Right cardiac atrium (tissue), 5 donors: Measurements from ENCODE around the gene CYP4F8. TPM values are rescaled to one million over a fixed set of nuclear protein-coding genes. Genes with fewer than 3 reads are reported as not detected.

ENCODE experiments used
- ATAC-seq, 2 donors: fragments of 200-7000 bp; cut with Tn5 transposase; one replicate each; pipeline versions ENCODE4 v1.8.0 to v1.9.1; 2020; ENCODE audit warnings: moderate library complexity in 2 of 2, mild to moderate bottlenecking in 1 of 2
- DNase-seq, 3 donors: peaks; one replicate each; pipeline ENCODE4 v3.0.0-alpha.2; 2020
- H3K27ac ChIP-seq: one replicate; pipeline ENCODE4 v1.5.1; 2013; ENCODE audit warnings: mild to moderate bottlenecking, low read length, control low read depth, moderate library complexity
- H3K27me3 ChIP-seq: one replicate; pipeline ENCODE4 v1.6.1; 2013; ENCODE audit not compliant: control insufficient read depth, insufficient read depth
- H3K4me1 ChIP-seq: one replicate; pipeline ENCODE4 v1.6.1; 2013; ENCODE audit warnings: low read length; ENCODE audit not compliant: control insufficient read depth, insufficient read depth
- H3K4me3 ChIP-seq: one replicate; pipeline ENCODE4 v1.5.1; 2013; ENCODE audit warnings: low read length, control low read depth
- H3K9me3 ChIP-seq: one replicate; pipeline ENCODE4 v1.6.1; 2013; ENCODE audit warnings: low read length; ENCODE audit not compliant: control insufficient read depth
- WGBS: extraction: QIAGEN DNeasy Blood & Tissue Kit; methylation state at CpG from one replicate; pipeline ENCODE4 v1.1.7; 2013; 5-methylcytosine and 5-hydroxymethylcytosine counted together
- intact Hi-C, 4 donors: fragments of 100-400 bp; cut with DNase I; formaldehyde crosslinking; loops; one replicate each; pipeline versions ENCODE4 v1.11.0 to v1.14.0; 2022 to 2023
- polyA plus RNA-seq: library from polyadenylated mRNA; stranded (reverse); fragments of 200-250 nt; gene quantifications from one replicate; pipeline ENCODE4 v1.2.3, GENCODE V29; 2013
- total RNA-seq, 4 donors: library from RNA; stranded (reverse); fragmentation: NEBNext Ultra II Directional; extraction: Animal tissue kit (Norgen Biotek cat#: 25700); gene quantifications; one replicate each; pipeline ENCODE4 v1.2.1, GENCODE V29; 2021
- donor health status: healthy with polysubstance abuse.
- donor health status: DM: no; HTN: yes; CAD: no.
- donor health status: DM: no; HTN: no; CAD: no.
- donor health status: DM: no; HTN: yes; CAD: no; lungs with severe emphysema.
- donor health status: DM: yes; HTN: yes; CAD: no.

The CYP4F8 gene
- total and polyA plus RNA-seq, 5 donors: not detected

DNA sequence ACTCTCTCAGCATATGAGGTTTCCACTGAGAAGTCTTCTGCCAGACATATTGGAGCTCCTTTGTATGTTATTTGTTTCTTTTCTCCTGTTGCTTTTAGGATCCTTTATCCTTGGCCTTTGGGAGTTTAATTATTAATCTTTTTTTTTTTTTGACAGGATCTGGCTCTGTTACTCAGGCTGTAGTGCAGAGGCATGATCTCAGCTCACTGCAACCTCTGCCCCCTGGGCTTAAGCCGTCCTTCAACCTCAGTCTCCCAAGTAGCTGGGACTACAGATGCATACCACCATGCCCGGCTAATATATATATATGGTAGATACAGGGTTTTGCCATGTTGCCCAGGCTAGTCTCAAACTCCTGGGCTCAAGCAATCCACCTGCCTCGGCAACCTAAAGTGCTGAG, 19.1 kb downstream of the CYP4F8 start:
- Histone ChIP-seq H3K4me1 (no peaks in the 10 kb centered on the region), H3K27me3 (no peaks in the 10 kb centered on the region), H3K4me3 (no peak overlapping the region), H3K27ac (no peak overlapping the region), H3K9me3 (no peaks in the 10 kb centered on the region)
- ATAC-seq (no peak), DNase-seq (no peak)
- 65% methylated on average over 3 of the region's 3 CpGs for WGBS
- intact Hi-C loops: loop anchor here in 1 of 4 donors (10.0 kb wide), 1 partner anchor 181 kb away; the partner anchor contains the start of gene OR10H1

DNA sequence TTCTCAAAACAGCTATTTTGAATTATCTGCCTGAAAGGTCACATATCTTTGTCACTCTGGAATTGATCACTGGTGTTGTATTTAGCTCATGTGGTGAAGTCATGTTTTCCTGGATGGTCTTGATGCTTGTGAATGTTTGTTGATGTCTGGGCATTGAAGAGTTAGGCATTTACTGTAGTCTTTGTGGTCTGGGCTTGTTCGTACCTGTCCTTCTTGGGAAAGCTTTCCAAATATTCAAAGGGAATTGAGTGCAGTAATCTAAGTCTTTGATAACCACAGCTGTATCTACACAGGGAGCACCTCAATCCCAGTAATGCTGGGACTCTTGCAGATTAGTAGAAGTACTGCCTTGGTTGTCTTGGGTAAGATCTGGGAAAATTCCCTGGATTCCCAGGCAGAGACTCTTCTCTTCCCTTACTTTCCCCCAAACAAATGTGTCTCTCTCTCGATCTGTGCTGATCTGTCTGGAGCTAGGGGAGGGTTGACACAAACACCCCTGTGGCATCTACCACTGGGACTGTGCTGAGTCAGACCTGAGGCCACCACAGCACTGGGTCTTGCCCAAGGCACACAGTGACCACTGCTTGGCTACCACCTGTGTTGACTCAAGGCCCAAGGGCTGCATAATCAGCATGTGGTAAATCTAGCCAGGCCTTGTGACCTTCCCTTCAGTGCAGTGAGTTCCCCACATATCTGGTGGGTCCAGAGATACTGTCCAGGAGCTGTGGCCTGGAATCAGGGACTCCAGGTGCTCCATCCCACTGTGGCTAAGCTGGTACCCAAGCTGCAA, 20.2 kb downstream of the CYP4F8 start:
- no peak for ATAC-seq
- no peaks in the 10 kb centered on the region for H3K9me3 ChIP-seq
- H3K27ac ChIP-seq: no peak overlapping the region
- no peaks in the 10 kb centered on the region for H3K4me1 ChIP-seq
- H3K27me3 ChIP-seq: no peaks in the 10 kb centered on the region
- WGBS: 62% methylated on average over 2 of the region's 2 CpGs
- H3K4me3 ChIP-seq: no peak overlapping the region
- no peak for DNase-seq
- intact Hi-C loops: loop anchor here in 1 of 4 donors (10.0 kb wide), 1 partner anchor 180 kb away; the partner anchor contains the start of gene OR10H1

DNA sequence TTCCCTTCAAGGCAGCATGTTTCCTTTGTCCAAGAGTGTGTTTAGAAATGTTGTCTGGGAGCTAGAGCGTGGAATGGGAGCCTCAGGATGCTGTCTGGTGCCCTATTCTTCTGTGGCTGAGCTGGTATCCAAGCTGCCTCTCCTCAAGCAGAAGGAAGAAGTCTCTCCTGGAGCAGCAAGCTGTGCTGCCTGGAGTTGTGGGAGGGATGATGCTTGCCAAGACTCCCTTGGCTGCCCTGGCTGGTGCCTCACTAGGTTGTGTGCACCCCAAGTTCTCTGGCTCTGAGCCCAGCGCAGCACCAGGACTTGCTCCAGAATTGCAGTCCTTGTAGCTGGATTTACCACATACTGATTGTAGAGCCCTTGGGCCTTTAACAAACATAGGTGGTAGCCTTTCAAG, 21.0 kb downstream of the CYP4F8 start:
- ATAC-seq (no peak), DNase-seq (no peak)
- Histone ChIP-seq H3K4me1 (no peaks in the 10 kb centered on the region), H3K4me3 (no peak overlapping the region), H3K27me3 (no peaks in the 10 kb centered on the region), H3K9me3 (no peaks in the 10 kb centered on the region), H3K27ac (no peak overlapping the region)
- 83% methylated on average over 2 of the region's 2 CpGs for WGBS
- intact Hi-C loops: loop anchor here in 1 of 4 donors (10.0 kb wide), 1 partner anchor 179 kb away; the partner anchor contains the start of gene OR10H1

DNA sequence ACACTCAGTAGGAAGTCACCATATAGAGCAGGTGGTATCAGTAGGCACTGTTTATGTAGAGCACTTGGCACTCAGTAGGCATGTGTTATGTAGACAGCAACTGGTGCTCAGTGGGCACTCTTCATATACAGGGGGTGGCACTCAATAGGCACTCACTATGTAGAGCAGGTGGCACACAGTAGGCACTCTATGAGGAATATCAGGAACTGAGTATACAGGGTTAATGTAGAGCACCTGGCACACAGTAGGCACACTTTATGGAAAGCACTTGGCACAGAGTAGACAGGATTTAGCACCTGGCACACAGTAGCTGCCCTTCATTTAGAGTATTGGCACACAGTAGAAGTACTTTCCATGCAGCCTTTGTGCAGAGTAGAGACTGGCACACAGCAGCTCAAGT, 24.6 kb downstream of the CYP4F8 start:
- no peaks in the 10 kb centered on the region for H3K4me1 ChIP-seq
- intact Hi-C loops: loop anchor here in 1 of 4 donors (10.0 kb wide), 1 partner anchor 175 kb away; the partner anchor contains the start of gene OR10H1
- no peak overlapping the region for H3K27ac ChIP-seq
- H3K4me3 ChIP-seq: no peak overlapping the region
- no peaks in the 10 kb centered on the region for H3K27me3 ChIP-seq
- H3K9me3 ChIP-seq: no peaks in the 10 kb centered on the region
- no peak for ATAC-seq
- DNase-seq: no peak

DNA sequence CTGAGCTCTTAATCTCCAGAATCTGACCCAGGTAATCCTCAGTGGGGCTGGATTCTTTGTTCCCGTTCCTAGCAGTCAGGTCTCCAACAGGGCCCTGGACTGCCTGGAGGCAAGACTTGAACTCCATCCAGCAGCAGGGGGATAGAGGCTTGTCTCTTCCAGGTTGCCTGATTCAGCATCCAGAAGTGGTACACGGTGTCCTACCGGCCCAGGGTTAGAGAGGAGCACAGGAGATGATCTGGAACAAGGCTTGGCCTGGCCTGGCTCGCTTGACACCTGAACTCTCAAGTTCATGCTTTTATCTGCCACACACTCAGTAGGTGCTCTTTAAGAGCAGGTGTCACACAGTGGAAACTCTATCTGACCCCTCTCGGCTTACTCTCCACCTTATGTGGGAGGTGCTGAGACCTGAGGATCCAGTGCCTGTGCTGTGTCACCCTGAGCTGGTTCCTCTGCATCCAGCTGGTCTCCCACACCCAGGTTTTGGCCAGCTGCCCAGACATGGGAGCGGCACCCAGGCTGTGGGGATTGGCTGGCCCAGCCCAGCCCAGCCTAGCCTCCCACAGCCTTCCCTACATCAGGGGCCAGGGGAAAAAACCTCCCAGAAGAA, 25.4 kb downstream of the CYP4F8 start, which contains the start of gene CYP4F3:
Gene CYP4F3 (plus strand): TSS at position 604 of the 610 bp plus-strand sequence. CDS start 519 bp downstream, outside the sequence.
- no peak within 1 kb of the TSS for H3K4me3 ChIP-seq
- DNase-seq: peak; percentile 66 to 90 (median 86)
- peak; percentile 82 to 86 for ATAC-seq
- WGBS: 58% methylated on average over 6 of the region's 6 CpGs
- no peaks in the 10 kb centered on the region for H3K4me1 ChIP-seq
- intact Hi-C loops: no loop called here
- H3K9me3 ChIP-seq: no peaks in the 10 kb centered on the region
- no peaks in the 10 kb centered on the region for H3K27me3 ChIP-seq
- H3K27ac ChIP-seq: no peak within 1 kb of the TSS

DNA sequence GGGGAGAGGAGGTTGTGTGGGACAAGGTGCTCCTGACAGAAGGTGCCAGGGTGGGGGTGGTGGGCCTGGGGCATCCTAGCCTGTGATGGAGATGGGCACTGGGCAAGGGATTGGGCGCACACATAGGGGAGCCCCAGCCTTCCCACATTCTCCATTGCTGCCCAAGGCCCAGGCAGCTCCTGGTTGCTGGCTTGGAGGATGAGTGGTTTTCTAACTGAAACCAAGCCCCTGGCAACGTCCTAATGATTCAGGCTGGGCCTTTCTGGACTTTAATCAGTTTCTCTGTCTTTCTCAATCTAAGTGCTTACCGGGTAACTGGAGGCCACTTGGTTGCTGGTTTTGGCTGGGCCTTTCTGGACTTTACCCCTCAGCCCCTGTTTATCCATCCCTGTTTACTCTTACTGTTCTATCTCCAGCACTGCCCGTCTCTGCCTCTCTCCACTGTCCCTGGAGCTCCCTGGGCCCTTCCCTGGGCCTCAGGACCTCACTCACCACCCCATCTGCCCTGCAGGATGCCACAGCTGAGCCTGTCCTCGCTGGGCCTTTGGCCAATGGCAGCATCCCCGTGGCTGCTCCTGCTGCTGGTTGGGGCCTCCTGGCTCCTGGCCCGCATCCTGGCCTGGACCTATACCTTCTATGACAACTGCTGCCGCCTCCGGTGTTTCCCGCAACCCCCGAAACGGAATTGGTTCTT, 26.0 kb downstream of the CYP4F8 start:
- intact Hi-C loops: no loop called here
- H3K4me3 ChIP-seq: no peak overlapping the region
- peak in 1 of 2 donors; percentile 25 for ATAC-seq
- no peak overlapping the region for H3K27ac ChIP-seq
- peak in 1 of 3 donors; percentile 28 for DNase-seq
- no peaks in the 10 kb centered on the region for H3K4me1 ChIP-seq
- 73% methylated on average over 12 of the region's 12 CpGs for WGBS
- no peaks in the 10 kb centered on the region for H3K9me3 ChIP-seq
- no peaks in the 10 kb centered on the region for H3K27me3 ChIP-seq

DNA sequence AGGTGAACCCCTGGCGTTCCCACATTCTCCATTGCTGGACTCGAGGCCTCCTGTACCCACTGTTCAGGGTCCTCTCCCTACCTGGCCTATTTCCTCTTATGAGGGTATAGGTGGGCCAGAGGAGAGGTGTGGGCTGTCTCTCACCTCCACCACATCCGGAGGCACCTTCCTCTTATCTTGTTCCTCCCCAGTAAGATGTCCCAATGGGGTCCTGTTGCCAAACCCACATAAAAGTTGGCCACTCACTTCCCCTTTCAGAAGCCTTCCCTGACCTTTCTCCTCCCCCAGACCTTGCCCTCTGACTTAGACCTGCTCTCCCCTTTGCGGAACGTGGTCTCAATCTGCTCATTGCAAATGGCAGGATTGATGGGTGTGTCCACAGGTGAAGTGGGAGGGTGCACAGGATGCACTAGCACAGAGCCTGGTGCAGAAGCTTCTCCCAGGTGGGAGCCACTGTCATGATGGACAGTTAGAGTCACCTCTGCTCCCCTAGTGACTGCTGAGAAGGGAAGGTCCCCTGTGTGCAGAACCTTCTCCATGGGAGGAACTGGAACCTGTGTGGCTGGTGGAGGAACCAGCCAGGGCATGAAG, 27.0 kb downstream of the CYP4F8 start:
- DNase-seq (no peak), ATAC-seq (peak in 1 of 2 donors; percentile 13)
- no peak overlapping the region for H3K27ac ChIP-seq
- 71% methylated on average over 5 of the region's 5 CpGs for WGBS
- no peaks in the 10 kb centered on the region for H3K27me3 ChIP-seq
- H3K4me1 ChIP-seq: no peaks in the 10 kb centered on the region
- intact Hi-C loops: no loop called here
- no peaks in the 10 kb centered on the region for H3K9me3 ChIP-seq
- no peak overlapping the region for H3K4me3 ChIP-seq

DNA sequence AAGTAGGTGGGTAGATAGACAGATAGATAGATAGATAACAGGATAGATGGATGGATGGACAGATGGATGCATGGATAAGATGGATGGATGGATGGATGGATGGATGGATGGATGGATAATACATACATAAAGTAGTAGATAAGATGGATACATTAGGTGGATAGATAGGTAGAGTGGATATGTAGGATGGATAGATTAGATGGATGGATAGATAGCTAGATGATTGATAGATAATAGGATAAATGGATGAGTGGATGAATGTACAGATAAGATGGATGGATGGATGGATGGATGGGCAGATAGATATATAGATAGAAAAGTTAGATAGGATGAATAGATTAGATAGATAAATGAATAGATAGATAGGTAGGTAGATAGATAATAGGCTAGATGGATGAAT, 27.8 kb downstream of the CYP4F8 start:
- H3K27ac ChIP-seq: no peak overlapping the region
- ATAC-seq: no peak
- H3K4me1 ChIP-seq: no peaks in the 10 kb centered on the region
- no peak overlapping the region for H3K4me3 ChIP-seq
- no peaks in the 10 kb centered on the region for H3K27me3 ChIP-seq
- intact Hi-C loops: no loop called here
- H3K9me3 ChIP-seq: no peaks in the 10 kb centered on the region
- no peak for DNase-seq

DNA sequence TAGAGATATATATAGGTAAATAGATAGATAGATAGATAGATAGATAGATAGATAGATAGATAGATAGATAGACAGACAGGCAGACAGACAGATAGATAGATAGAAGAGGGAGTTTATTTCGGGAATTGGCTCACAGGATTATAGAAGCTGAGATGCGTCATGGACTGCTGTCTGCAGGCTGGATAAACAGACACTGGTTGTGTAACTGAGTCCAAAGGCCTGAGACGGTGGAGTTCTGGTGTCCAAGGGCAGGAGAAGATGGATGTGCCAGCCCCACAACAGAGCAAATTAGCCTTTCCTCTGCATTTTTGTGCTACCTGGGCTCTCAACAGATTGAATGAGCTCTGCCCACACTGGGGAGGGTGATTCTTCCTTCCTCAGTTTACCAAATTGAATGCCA, 28.4 kb downstream of the CYP4F8 start:
- Histone ChIP-seq H3K9me3 (no peaks in the 10 kb centered on the region), H3K27me3 (no peaks in the 10 kb centered on the region), H3K4me3 (no peak overlapping the region), H3K27ac (no peak overlapping the region), H3K4me1 (no peaks in the 10 kb centered on the region)
- ATAC-seq (no peak), DNase-seq (no peak)
- WGBS: 81% methylated on average over 3 of the region's 3 CpGs
- intact Hi-C loops: no loop called here

DNA sequence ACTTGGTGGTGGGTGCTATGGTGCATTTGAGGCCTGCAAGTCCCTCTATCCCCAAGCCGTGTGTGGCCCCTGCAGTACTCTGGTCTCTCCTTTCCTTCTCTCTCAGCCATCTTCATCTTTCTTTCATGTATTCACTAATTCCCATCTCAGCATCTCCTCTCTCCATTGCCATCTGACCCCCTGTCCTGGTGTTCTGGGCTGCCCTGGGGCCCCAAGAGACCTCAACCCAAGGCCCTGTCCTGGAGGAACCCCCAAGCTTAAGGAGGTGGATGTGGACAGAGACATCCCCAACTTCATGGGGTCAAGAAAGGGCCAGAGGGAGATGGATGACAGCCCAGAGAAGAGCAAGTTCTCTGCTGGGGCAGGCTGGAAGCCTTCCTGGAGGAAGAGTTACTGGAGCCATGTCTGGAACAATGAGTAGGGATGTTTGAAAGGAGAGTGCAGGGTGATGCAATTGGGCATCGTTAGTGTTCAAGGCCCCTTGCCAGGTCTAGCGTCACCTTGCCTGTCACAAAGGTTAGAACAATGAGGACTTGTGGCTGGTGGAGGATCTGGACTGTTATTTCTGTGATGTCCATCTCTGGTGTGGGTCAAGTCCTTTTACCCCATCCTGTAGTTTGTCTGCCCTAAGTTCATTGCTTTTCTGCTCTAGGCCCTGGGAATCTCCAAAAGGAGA, 29.2 kb downstream of the CYP4F8 start:
- Histone ChIP-seq H3K9me3 (no peaks in the 10 kb centered on the region), H3K27me3 (no peaks in the 10 kb centered on the region), H3K4me3 (no peak overlapping the region), H3K27ac (no peak overlapping the region), H3K4me1 (no peaks in the 10 kb centered on the region)
- WGBS: 70% methylated on average over 3 of the region's 3 CpGs
- ATAC-seq: no peak
- no peak for DNase-seq
- intact Hi-C loops: no loop called here
